Kidney (tissue), 14 donors: ENCODE data around the gene EYA4. TPM values are rescaled to one million over a fixed set of nuclear protein-coding genes. Genes with fewer than 3 reads are reported as not detected.

Experiments
- DNase-seq, 5 donors: peaks; one replicate each; pipeline ENCODE4 v3.0.0-alpha.2; 2013 to 2020
- FAIRE-seq: peaks from 2 replicates; lab custom pipeline; 2012; peaks lifted over from hg19 to GRCh38; lab: Jason Lieb, UNC
- H3K27ac ChIP-seq, 2 donors: one replicate each; pipeline ENCODE4 v1.7.0; 2013; ENCODE audit warnings: low read depth in 2 of 2, low read length in 2 of 2, inconsistent platforms in 1 of 2
- H3K27me3 ChIP-seq: one replicate; pipeline ENCODE4 v1.7.1; 2013; ENCODE audit warnings: low read length, inconsistent platforms; ENCODE audit not compliant: control insufficient read depth, insufficient read depth
- H3K36me3 ChIP-seq, 3 donors: one replicate each; pipeline versions ENCODE4 v1.7.0 to v1.7.1; 2013; ENCODE audit warnings: low read length in 3 of 3, control low read depth in 1 of 3, inconsistent platforms in 1 of 3; ENCODE audit not compliant: insufficient read depth in 3 of 3, control insufficient read depth in 2 of 3
- H3K4me1 ChIP-seq, 3 donors: one replicate each; pipeline versions ENCODE4 v1.7.0 to v1.7.1; 2013; ENCODE audit warnings: low read length in 3 of 3, inconsistent platforms in 1 of 3, low read depth in 1 of 3; ENCODE audit not compliant: control insufficient read depth in 2 of 3, insufficient read depth in 2 of 3
- H3K4me3 ChIP-seq, 3 donors: one replicate each; pipeline versions ENCODE4 v1.7.0 to v1.8.1; 2013; ENCODE audit warnings: low read length in 3 of 3, control low read depth in 1 of 3, inconsistent platforms in 1 of 3
- H3K9ac ChIP-seq, 3 donors: one replicate each; pipeline versions ENCODE4 v1.7.0 to v1.7.1; 2013; ENCODE audit warnings: low read length in 3 of 3, control low read depth in 1 of 3, inconsistent platforms in 1 of 3
- H3K9me3 ChIP-seq, 3 donors: one replicate each; pipeline versions ENCODE4 v1.7.0 to v1.7.1; 2013; ENCODE audit warnings: low read length in 3 of 3, control low read depth in 1 of 3, inconsistent platforms in 1 of 3; ENCODE audit not compliant: control insufficient read depth in 2 of 3, insufficient read depth in 1 of 3
- CTCF ChIP-seq: IDR thresholded peaks from 3 replicates; pipeline ENCODE4 v1.5.1; 2012; ENCODE audit warnings: mild to moderate bottlenecking, moderate library complexity, borderline replicate concordance; ENCODE audit not compliant: insufficient read depth; ENCODE audit errors: extremely low read depth
- intact Hi-C: fragments of 100-400 bp; cut with DNase I; formaldehyde crosslinking; loops from one replicate; pipeline ENCODE4 v1.11.1; 2022
- polyA plus RNA-seq: library from polyadenylated mRNA; stranded (reverse); fragments of 350-450 nt; fragmentation: Illumina TruSeq; extraction: RNeasy Lipid Tissue Mini Kit (QIAGEN cat#74804); gene quantifications from one replicate; pipeline ENCODE4 v1.2.3, GENCODE V29; 2014; ENCODE audit warnings: low read depth, low replicate concordance; ENCODE audit not compliant: insufficient read depth
- total RNA-seq: library from RNA; stranded (reverse); fragmentation: NEBNext Ultra II Directional; extraction: Animal tissue kit (Norgen Biotek cat#: 25700); gene quantifications from one replicate; pipeline ENCODE4 v1.2.1, GENCODE V29; 2021
- donor health status: control.
- donor health status: control.
- donor health status: control.
- donor health status: control.
- donor health status: control.
- donor health status: DM: yes; HTN: yes; CAD: no.
- donor health status: Normal renal cell carcinoma (clear cell type).

The EYA4 gene
- total and polyA plus RNA-seq, 2 donors from 2014 or later: 0.99 to 5.0 TPM

- TF ChIP-seq CTCF: no peak
- FAIRE-seq (no peak), DNase-seq (no peak)
- no peaks in the 10 kb centered on the region for H3K27me3 ChIP-seq
- H3K36me3 ChIP-seq: no peaks in the 10 kb centered on the region
- no peak overlapping the region for H3K9ac ChIP-seq
- intact Hi-C loops: no loop called here
- H3K9me3 ChIP-seq: no peaks in the 10 kb centered on the region
- H3K4me3 ChIP-seq: no peak overlapping the region
- no peak overlapping the region for H3K27ac ChIP-seq
- no peaks in the 10 kb centered on the region for H3K4me1 ChIP-seq
These were observed 163.6 kb downstream of the EYA4 start for GRCh38 chr6:133404728-133405127.

DNA sequence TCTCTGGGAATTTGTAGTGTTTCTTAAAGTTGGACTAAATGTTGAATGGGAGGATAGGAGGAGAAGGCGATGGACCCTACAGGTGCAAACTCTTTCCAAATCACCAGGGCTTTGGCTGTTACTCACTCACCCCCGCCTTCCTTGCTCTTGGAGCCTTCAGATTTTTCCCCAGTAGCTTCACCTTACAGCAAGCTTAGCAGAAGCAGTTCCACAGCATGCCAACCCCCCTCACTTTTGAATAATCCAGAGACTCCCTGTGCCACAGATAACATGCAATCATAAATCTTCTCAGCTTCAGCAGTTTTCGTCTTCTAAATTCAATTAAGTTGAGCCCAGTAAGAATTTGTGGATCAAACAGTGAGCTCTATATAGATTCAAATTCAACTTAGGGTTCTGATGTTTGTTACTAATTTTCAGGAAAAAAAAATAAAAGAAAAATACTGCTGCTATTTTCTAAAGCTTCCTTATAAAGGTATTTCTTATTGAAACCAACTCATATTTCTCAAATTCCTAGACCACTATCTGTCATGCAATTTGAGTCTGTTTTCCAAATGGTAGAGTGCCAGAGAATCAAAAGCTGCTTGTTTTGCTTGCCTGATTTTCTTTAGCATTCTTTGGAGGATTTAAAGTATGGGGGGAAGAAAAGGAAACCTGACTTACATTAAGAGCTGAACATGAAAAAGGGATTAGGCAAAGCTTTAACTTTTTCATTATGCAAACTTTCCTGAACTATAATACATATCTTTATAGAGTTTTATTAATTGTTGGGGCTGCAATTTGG is 166.4 kb downstream of the EYA4 start:
- Histone ChIP-seq H3K9ac (no peak overlapping the region), H3K27ac (no peak overlapping the region), H3K27me3 (no peaks in the 10 kb centered on the region), H3K4me1 (no peaks in the 10 kb centered on the region), H3K9me3 (no peaks in the 10 kb centered on the region), H3K4me3 (no peak overlapping the region), H3K36me3 (no peaks in the 10 kb centered on the region)
- intact Hi-C loops: no loop called here
- no peak for FAIRE-seq
- no peak for TF ChIP-seq CTCF
- peak in 2 of 5 donors; percentile 40 to 42 for DNase-seq

- intact Hi-C loops: no loop called here
- FAIRE-seq: no peak
- H3K36me3 ChIP-seq: no peaks in the 10 kb centered on the region
- H3K27ac ChIP-seq: no peak overlapping the region
- H3K4me1 ChIP-seq: no peaks in the 10 kb centered on the region
- H3K9ac ChIP-seq: no peak overlapping the region
- no peak overlapping the region for H3K4me3 ChIP-seq
- no peak for TF ChIP-seq CTCF
- no peaks in the 10 kb centered on the region for H3K27me3 ChIP-seq
- no peak for DNase-seq
- H3K9me3 ChIP-seq: no peaks in the 10 kb centered on the region
These were observed 167.0 kb downstream of the EYA4 start for GRCh38 chr6:133408132-133408531.

DNA sequence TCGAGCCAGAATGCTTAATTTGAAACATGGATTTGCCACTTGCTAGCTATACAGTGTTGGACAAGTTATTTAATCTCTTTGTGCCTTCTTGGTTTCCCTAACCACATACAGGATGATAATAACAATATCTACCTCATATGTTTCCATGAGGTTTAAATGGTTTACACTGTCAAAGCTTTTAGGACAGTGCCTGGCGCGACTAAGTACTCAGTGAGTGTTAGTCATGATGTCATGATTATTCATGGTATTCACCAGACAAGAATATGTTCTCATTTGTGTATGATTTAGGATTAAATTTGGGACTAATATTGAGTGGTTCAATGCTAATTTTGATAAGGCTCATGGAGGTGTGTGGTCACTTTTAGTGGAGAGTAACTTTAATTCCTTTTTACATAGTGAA is 167.4 kb downstream of the EYA4 start:
- Histone ChIP-seq H3K4me3 (no peak overlapping the region), H3K9ac (no peak overlapping the region), H3K4me1 (no peaks in the 10 kb centered on the region), H3K27ac (no peak overlapping the region), H3K36me3 (no peaks in the 10 kb centered on the region), H3K9me3 (no peaks in the 10 kb centered on the region), H3K27me3 (no peaks in the 10 kb centered on the region)
- FAIRE-seq (no peak), DNase-seq (no peak)
- intact Hi-C loops: no loop called here
- no peak for TF ChIP-seq CTCF
